GM19372 (cell line): ENCODE measurements around the gene TRIM17.
"Not testable (repeated sequence)": the region's sequence is repeated elsewhere in the genome, so short reads cannot be mapped to it uniquely, and the experiment has no call there.

Experiments used
- ATAC-seq: cut with Tn5 transposase; IDR thresholded peaks from one replicate; pipeline ENCODE4 v1.9.1; 2021; ENCODE audit warnings: mild to moderate bottlenecking, low read depth, moderate library complexity; ENCODE audit not compliant: unreplicated experiment

The TRIM17 gene

GRCh38 chr1:228450200-228450599, 33.5 kb upstream of the TRIM17 start:
- ATAC-seq = no peak

DNA sequence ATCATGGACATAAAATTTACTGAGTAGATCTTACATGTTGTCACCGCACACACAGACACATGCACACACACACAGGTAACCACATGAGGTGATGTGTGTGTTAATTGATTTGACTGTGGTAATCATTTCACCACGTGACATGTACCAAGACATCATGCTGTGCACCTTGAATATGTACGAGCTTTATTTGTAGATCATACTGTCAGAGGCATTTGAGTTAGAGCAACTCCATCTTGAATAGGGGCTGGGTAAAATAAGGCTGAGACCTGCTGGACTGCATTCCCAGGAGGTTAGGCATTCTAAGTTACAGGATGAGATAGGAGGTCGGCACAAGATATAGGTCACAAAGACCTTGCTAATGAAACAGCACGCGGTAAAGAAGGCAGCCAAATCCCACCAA, 31.7 kb upstream of the TRIM17 start:
- ATAC-seq = no peak

- no peak for ATAC-seq
Observed at GRCh38 chr1:228446852-228447251, 30.2 kb upstream of the TRIM17 start.

GRCh38 chr1:228445843-228446650, 29.4 kb upstream of the TRIM17 start:
- ATAC-seq = no peak

DNA sequence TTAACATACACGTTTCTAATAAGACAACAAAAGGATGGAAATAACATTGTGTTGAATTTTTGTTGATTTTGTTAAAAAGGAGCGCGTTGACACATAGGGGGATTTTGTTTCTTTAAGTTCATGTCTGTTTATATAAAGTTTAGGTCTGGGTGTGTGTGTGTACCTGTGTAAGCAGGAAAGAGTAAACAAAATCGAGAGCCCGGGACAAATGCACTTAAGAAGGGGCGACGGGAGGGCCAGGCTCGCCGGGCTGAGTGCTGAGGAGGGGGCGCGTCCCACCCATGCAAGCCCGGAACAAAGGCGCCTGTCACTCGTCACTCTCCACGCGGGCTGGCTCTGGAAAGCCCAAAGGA, 28.8 kb upstream of the TRIM17 start:
- ATAC-seq = no peak

- no peak for ATAC-seq
Observed at GRCh38 chr1:228443395-228443794, 26.7 kb upstream of the TRIM17 start.

DNA sequence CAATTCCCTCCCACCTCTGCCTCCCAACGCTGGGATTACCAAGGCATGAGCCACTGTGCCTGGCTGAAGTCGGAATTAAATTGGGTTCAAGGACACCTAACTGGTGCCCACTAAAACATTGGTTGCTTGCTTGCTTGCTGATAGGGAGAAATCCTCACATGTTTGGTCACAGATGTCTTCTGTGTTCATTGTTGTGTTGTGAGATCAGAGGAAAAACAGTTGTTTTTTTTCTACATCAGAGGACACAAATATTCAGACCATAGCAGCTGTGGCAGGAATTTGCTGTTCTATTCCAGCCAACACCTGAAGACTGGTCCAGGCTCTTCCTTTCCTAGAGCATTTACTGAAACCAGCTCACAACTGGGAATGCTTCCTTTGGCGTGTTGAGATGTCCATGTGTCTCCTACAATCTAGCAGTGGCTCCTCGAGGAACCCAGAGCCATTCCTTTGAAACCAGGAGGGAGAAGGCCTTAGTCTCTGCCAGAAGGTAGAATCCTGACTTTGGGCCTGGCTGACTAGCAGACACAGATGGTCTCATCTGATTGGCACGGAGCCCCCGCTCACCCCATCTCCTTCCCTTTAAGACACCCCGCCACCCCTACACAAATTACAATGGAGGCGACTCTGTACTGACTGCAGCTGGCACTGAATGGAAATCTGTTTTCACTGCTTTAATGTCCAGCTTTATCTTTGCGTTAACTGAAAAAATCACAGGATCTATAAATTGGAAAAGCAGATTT, 24.3 kb upstream of the TRIM17 start:
- ATAC-seq = no peak

- ATAC-seq = no peak
Observed at GRCh38 chr1:228438266-228438665, 21.6 kb upstream of the TRIM17 start.

GRCh38 chr1:228437424-228437962, 20.8 kb upstream of the TRIM17 start:
- no peak for ATAC-seq

DNA sequence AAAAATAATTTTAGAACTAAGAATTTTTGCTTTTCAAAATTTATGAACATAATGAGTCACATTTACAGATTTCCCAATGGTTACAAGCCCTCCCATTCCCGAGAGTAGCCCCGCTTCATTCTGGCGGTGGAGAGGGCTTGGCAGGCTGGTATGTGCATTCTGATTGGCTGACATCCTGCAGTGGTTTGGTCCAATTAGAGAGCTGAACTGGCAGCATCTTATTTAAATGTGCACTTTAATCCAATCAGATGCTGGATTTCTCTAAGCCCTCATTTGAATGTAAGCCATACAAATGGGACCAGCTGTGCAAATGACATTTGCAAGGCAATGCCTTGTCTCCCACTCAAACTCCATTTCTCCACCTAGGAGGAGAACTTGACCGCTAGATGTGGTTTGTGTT, 18.0 kb upstream of the TRIM17 start:
- ATAC-seq = no peak

- ATAC-seq = not testable (repeated sequence)
Observed at GRCh38 chr1:228433337-228434053, 16.8 kb upstream of the TRIM17 start.

- ATAC-seq = no peak
Observed at GRCh38 chr1:228430243-228430642, 13.6 kb upstream of the TRIM17 start.

DNA sequence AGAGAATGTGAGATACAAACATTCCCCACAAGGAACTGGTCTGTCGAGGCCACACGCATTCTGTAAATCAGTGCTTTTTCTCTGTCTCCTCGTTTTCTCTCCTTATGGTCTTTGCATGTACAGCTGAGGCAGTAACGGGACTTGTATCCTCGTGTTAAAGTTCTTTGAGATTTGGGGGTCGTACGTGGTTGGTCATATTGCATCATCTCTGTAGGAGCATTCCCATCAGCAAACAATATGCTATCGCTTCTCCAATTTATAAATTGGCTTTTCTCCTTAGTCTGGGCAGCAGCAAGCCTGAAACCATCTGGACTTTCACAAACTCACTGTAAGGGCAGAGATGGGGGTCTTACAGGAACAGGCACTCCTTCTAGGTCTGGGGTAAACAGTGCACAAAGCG, 13.0 kb upstream of the TRIM17 start:
- ATAC-seq = no peak

DNA sequence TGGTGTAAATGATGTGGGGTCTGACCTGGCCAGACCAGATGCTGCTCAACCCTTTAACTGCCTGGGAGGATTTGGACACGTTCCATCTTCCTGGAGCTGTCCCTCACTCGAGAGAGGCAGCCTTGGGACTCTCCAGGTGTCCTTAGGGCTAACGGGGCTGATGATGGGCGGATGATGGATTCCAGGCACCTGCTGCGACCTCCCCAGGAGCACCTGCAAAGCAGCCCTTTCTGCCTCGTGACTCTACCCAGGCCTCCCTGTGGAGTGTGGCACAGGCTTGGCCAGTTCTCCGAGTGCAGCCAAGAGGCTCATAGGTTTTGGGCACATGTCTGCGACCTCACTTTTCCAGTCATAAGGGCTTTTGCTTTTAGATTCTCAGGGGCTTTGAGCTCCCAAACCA, 12.3 kb upstream of the TRIM17 start:
- no peak for ATAC-seq

DNA sequence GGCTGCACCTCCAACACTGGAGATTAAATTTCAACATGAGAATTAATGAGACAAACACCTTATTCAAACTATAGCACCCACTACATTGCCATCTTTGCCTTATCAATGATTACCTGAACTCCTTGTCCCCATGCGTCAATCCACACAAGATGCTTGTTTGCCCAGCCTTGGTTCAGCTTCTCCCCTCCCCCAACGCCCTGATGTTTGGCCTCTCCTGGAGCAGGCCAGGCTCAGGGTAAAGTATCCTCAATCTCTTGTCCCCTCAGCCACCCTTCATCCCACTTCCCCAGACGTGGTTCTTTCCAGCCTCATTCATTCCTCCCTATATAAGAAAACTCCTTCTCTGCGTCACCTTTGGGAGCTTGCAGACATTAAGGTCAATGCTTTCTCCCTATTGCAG, 11.8 kb upstream of the TRIM17 start:
- no peak for ATAC-seq

DNA sequence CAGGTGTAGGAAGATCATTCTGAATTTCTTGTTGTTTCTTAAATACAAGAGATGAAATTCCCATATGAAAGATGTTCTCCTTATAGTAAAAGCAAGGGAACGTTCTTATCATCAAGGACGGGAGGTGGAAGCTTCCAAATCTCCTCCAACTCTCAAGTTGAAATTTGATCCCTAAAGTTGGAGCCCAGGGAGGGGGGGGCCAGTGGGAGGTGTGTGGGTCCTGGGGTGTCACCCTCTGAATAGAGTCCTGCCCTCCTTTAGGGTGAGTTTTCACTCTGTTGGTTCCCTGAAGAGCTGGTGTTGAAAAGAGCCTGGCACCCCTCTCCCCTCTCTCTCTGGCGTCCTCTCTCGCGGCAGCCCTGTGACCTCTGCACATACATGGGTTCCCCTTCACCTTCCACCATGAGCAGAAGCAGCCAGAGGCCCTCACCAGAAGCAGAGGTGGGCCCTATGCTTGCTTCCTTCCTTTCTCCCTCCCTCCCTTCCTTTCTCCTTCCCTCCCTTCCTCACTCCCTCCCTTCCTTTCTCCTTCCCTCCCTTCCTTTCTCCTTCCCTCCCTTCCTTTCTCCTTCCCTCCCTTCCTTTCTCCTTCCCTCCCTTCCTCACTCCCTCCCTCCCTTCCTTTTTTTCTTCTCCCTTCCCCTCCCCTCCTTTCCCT, 10.0 kb upstream of the TRIM17 start:
- ATAC-seq = no peak

DNA sequence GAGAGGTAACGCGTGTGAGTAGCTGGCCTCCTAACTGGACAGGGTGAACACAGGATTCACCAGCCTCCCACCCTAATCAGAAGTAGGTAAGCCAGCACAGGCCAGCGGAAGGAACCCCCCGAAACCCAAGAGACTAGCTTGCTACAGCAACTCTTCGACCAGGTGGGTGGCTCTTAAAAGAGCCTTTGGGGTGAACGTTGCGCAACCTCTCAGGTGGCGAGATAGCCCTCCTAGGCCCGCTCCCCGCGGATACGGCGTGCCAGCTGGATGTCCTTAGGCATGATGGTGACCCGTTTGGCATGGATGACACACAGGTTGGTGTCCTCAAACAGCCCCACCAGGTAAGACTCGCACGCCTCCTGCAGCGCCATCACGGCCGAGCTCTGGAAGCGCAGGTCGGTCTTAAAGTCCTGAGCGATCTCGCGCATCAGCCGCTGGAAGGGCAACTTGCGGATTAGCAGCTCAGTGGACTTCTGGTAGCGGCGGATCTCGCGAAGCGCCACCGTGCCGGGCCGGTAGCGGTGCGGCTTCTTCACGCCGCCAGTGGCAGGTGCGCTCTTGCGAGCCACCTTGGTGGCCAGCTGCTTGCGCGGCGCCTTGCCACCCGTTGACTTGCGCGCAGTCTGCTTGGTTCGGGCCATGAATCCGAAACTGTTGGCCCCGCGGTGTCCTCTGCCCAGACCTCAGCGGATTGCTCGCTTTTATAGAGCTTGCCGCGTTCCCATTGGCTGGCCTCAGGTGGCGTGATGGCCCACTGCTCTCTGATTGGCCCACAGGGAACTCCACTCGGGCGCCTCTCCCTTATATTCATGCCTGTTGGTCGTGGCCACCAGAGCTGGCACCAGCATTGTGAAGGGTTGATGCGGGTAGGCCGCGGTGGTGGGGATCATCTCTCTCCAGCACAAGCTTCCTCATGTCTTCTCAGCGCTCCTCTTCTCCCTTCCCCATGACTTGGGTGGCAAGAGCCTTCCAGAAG, 8.3 kb upstream of the TRIM17 start:
- no peak for ATAC-seq

DNA sequence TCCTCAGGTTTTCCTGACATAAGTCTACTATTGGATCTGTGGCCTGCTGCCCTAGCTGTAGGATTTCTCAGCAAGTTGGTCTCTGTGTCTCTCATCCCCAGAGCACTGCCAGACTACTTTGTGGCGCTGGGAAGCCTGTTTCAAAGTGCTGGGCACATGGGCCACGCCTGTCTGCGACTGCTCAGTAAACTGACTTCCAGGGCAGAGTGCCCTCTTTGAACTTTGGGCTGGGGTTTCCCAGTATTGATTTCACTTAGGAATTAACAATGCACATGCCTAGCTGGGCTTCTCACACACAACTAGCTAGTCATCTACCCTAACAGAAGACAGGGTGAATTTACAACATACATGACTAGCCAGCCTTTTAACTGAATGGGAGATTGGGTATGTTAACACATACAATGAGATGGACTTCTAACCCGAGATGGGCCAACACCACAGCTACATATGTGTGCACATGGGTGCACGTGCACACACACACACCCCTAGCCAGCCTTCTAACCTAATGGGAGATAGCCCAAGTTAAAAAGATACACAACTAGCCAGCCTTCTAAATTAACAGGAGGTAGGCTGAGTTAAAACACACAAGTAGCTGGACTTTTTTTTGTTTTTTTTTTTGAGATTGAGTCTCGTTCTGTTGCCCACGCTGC, 6.9 kb upstream of the TRIM17 start:
- ATAC-seq = no peak
